Right ventricle myocardium inferior (tissue), 1 donor: Measurements from ENCODE around the gene NHERF1. TPM values are rescaled to one million over a fixed set of nuclear protein-coding genes. Genes with fewer than 3 reads are reported as not detected.
A peak's percentile ranks its signal among the peaks of the same experiment; 100 is the strongest.

ENCODE experiments used
- ATAC-seq: fragments of 200-7000 bp; cut with Tn5 transposase; one replicate; pipeline ENCODE4 v1.9.1; 2020; ENCODE audit warnings: mild to moderate bottlenecking, moderate library complexity
- DNase-seq: peaks from one replicate; pipeline ENCODE4 v3.0.0; 2021; ENCODE audit errors: missing footprints
- intact Hi-C: fragments of 100-400 bp; cut with DNase I; formaldehyde crosslinking; loops from one replicate; pipeline ENCODE4 v1.11.0; 2022
- total RNA-seq: library from RNA; stranded (reverse); fragmentation: NEBNext Ultra II Directional; extraction: Animal tissue kit (Norgen Biotek cat#: 25700); gene quantifications from one replicate; pipeline ENCODE4 v1.2.1, GENCODE V29; 2021
- donor health status: DM: no; HTN: yes; CAD: no; lungs with severe emphysema.

The NHERF1 gene
- total RNA-seq, 1 donor from 2014 or later = 15.9 TPM

- DNase-seq = no peak
- intact Hi-C loops = no loop called here
- peak; percentile 15 for ATAC-seq
Measured at GRCh38 chr17:74760404-74761105, 12.1 kb downstream of the NHERF1 start.

GRCh38 chr17:74761419-74761818 lies 13.0 kb downstream of the NHERF1 start:
- DNase-seq = no peak
- ATAC-seq = no peak
- intact Hi-C loops = no loop called here

GRCh38 chr17:74761931-74762330 lies 13.5 kb downstream of the NHERF1 start:
- DNase-seq (no peak), ATAC-seq (no peak)

GRCh38 chr17:74763565-74764387 lies 15.3 kb downstream of the NHERF1 start:
- intact Hi-C loops = no loop called here
- DNase-seq = no peak
- ATAC-seq = no peak

More at GRCh38 chr17:74761931-74762330, 13.5 kb downstream of the NHERF1 start:
- intact Hi-C loops = no loop called here

GRCh38 chr17:74764751-74765286 lies 16.4 kb downstream of the NHERF1 start:
- ATAC-seq (no peak), DNase-seq (no peak)
- intact Hi-C loops = no loop called here

- intact Hi-C loops = no loop called here
- DNase-seq (no peak), ATAC-seq (no peak)
Measured at GRCh38 chr17:74766413-74766812, 18.0 kb downstream of the NHERF1 start.

- no peak for DNase-seq
- intact Hi-C loops = no loop called here
- no peak for ATAC-seq
Measured at GRCh38 chr17:74767111-74767516, 18.7 kb downstream of the NHERF1 start.

- peak; percentile 62 for ATAC-seq
- intact Hi-C loops = no loop called here
- DNase-seq = peak; percentile 82
Measured at GRCh38 chr17:74768069-74768762, 19.8 kb downstream of the NHERF1 start.

GRCh38 chr17:74768763-74769114 lies 20.3 kb downstream of the NHERF1 start:
- DNase-seq (no peak), ATAC-seq (peak; percentile 30)
- intact Hi-C loops = loop anchor here (1.0 kb wide), 1 partner anchor 24 kb away; no protein-coding TSS in a partner anchor

- intact Hi-C loops = loop anchor here (1.0 kb wide), 1 partner anchor 25 kb away; no protein-coding TSS in a partner anchor
- DNase-seq (no peak), ATAC-seq (no peak)
Measured at GRCh38 chr17:74769266-74769855, 20.9 kb downstream of the NHERF1 start.

- intact Hi-C loops = loop anchor here (1.0 kb wide), 1 partner anchor 26 kb away; no protein-coding TSS in a partner anchor
- DNase-seq (no peak), ATAC-seq (no peak)
Measured at GRCh38 chr17:74769856-74770497, 21.5 kb downstream of the NHERF1 start.

GRCh38 chr17:74770498-74771318 lies 22.3 kb downstream of the NHERF1 start:
- intact Hi-C loops = no loop called here
- ATAC-seq = peak; percentile 66

GRCh38 chr17:74771319-74771914 lies 23.0 kb downstream of the NHERF1 start:
- intact Hi-C loops = no loop called here
- ATAC-seq = no peak
- DNase-seq = no peak

More at GRCh38 chr17:74770498-74771318, 22.3 kb downstream of the NHERF1 start:
- peak; percentile 90 for DNase-seq

- no peak for DNase-seq
- intact Hi-C loops = no loop called here
- ATAC-seq = no peak
Measured at GRCh38 chr17:74772053-74772452, 23.6 kb downstream of the NHERF1 start.

- no peak for DNase-seq
- no peak for ATAC-seq
- intact Hi-C loops = no loop called here
Measured at GRCh38 chr17:74773414-74773813, 25.0 kb downstream of the NHERF1 start.

- DNase-seq = no peak
- intact Hi-C loops = no loop called here
- no peak for ATAC-seq
Measured at GRCh38 chr17:74773871-74774286, 25.5 kb downstream of the NHERF1 start.
